Anterior cingulate cortex (tissue), 58 donors: Measurements from ENCODE around the gene SYNGAP1.
A peak's percentile ranks its signal among the peaks of the same experiment; 100 is the strongest.
"Not testable (repeated sequence)": the region's sequence is repeated elsewhere in the genome, so short reads cannot be mapped to it uniquely, and the experiment has no call there.

Source experiments
- DNase-seq, 58 donors: peaks; one replicate each; lab custom pipeline; 2025; lab: John Stamatoyannopoulos, UW

SYNGAP1 gene

GRCh38 chr6:33398601-33399000, 21.3 kb upstream of the SYNGAP1 start:
- not testable (repeated sequence) for DNase-seq

GRCh38 chr6:33399881-33400280, 20.0 kb upstream of the SYNGAP1 start:
- DNase-seq, result not testable (repeated sequence)

GRCh38 chr6:33404884-33405283, 15.0 kb upstream of the SYNGAP1 start:
- no peak for DNase-seq

- DNase-seq, result no peak
These were observed 14.4 kb upstream of the SYNGAP1 start for GRCh38 chr6:33405386-33405940.

- no peak for DNase-seq
These were observed 13.7 kb upstream of the SYNGAP1 start for GRCh38 chr6:33406126-33406525.

- no peak for DNase-seq
These were observed 12.6 kb upstream of the SYNGAP1 start for GRCh38 chr6:33407132-33407718.

GRCh38 chr6:33410050-33410710, 9.7 kb upstream of the SYNGAP1 start:
- peak; percentile 79 to 100 (median 97) for DNase-seq

GRCh38 chr6:33410711-33411631, 8.9 kb upstream of the SYNGAP1 start, which contains the start of gene PHF1:
PHF1 (plus strand) TSS chr6:33411014; CDS start chr6:33412264, 1,250 bp downstream.
- peak in 24 of 58 donors; percentile 45 to 83 (median 66) for DNase-seq

GRCh38 chr6:33411632-33412005, 8.2 kb upstream of the SYNGAP1 start:
- DNase-seq, result no peak

GRCh38 chr6:33412140-33413009, 7.5 kb upstream of the SYNGAP1 start:
- no peak for DNase-seq

- no peak for DNase-seq
These were observed 6.4 kb upstream of the SYNGAP1 start for GRCh38 chr6:33413241-33414120.

GRCh38 chr6:33414592-33415271, 5.1 kb upstream of the SYNGAP1 start:
- no peak for DNase-seq

- DNase-seq, result no peak
These were observed 4.0 kb upstream of the SYNGAP1 start for GRCh38 chr6:33415831-33416230.

- DNase-seq, result no peak
These were observed 3.3 kb upstream of the SYNGAP1 start for GRCh38 chr6:33416386-33417127.

GRCh38 chr6:33417128-33417902, 2.5 kb upstream of the SYNGAP1 start:
- DNase-seq, result peak in 3 of 58 donors; percentile 36 to 49 (median 40)

- DNase-seq, result peak; percentile 87 to 100 (median 100)
These were observed 1.8 kb upstream of the SYNGAP1 start, which contains the start of gene CUTA for GRCh38 chr6:33417903-33418689. CUTA (minus strand) TSS chr6:33418107; CDS start chr6:33418000, 107 bp downstream.
